ENCODE measurements around the gene IRF3. TPM values are rescaled to one million over a fixed set of nuclear protein-coding genes. Genes with fewer than 3 reads are reported as not detected.

Gene IRF3
- polyA plus RNA-seq, 1 donor (not counting 4 experiments of a cell fraction or from before 2014, with no cell fraction given): 50.4 TPM

GRCh38 chr19:49666120-49666444 lies 425 bp upstream of the IRF3 start:
- peaks cover 11% of the 10 kb centered on the region for H4K20me1 ChIP-seq (ENCODE audit: control insufficient read depth, extremely low read depth, insufficient read depth, low read length)
- DNase-seq (ENCODE audit: low read depth, low spot score): no peak
- H3K9me3 ChIP-seq (ENCODE audit: control insufficient read depth, low read depth, low read length): no peaks in the 10 kb centered on the region
- H3K27me3 ChIP-seq (ENCODE audit: control insufficient read depth, extremely low read depth, insufficient read depth, low read length): no peaks in the 10 kb centered on the region
- peaks cover 12% of the 10 kb centered on the region for H3K4me1 ChIP-seq (ENCODE audit: control insufficient read depth, extremely low read depth, insufficient read depth, low read length)
- H3K4me2 ChIP-seq (ENCODE audit: control insufficient read depth, extremely low read depth, insufficient read depth, low read depth, low read length): peak overlapping the region; percentile 96
- no peaks in the 10 kb centered on the region for H3K9me1 ChIP-seq (ENCODE audit: control insufficient read depth, extremely low read depth, insufficient read depth, low read length)
- peaks cover 8 to 22% of the 10 kb centered on the region in 2 experiments for H3K36me3 ChIP-seq (ENCODE audit: control insufficient read depth in 2 of 2, extremely low read depth in 1 of 2, insufficient read depth in 2 of 2, low read length in 2 of 2)
- H3K9ac ChIP-seq (ENCODE audit: control insufficient read depth, extremely low read depth, insufficient read depth, low read length): peak overlapping the region; percentile 93
- H2AFZ ChIP-seq (ENCODE audit: control insufficient read depth, low read length): peak overlapping the region; percentile 58
- FAIRE-seq: no peak
- H3K79me2 ChIP-seq (ENCODE audit: control insufficient read depth, insufficient read depth, low read length): peaks cover 32% of the 10 kb centered on the region
- dilution Hi-C loops (cut with MboI; ENCODE audit: extremely low pct_ligation_motif_present, low sequenced_read_pairs): no loop called here
- peak overlapping the region; percentile 90 for H3K27ac ChIP-seq (ENCODE audit: control insufficient read depth, insufficient read depth, low read length)
- no peak for TF ChIP-seq EZH2 (IDR thresholded peaks at IDR 0.05; ENCODE audit: low read length)
- no peak for TF ChIP-seq CTCF (optimal IDR thresholded peaks at IDR 0.05 in 1 of 3, IDR thresholded peaks at IDR 0.05 in 1 of 3, conservative IDR thresholded peaks at IDR 0.05 in 1 of 3; ENCODE audit: extremely low read depth in 1 of 3, insufficient read depth in 2 of 3, low read length in 3 of 3)
- peak overlapping the region; percentile 61 to 93 (median 85) for H3K4me3 ChIP-seq (ENCODE audit: control insufficient read depth in 2 of 3, extremely low read depth in 1 of 3, insufficient read depth in 2 of 3, low read depth in 1 of 3, low read length in 3 of 3)

- Histone ChIP-seq H3K27me3 (ENCODE audit: control insufficient read depth, extremely low read depth, insufficient read depth, low read length) (no peaks in the 10 kb centered on the region), H3K4me2 (ENCODE audit: control insufficient read depth, extremely low read depth, insufficient read depth, low read depth, low read length) (peak overlapping the region; percentile 96), H3K36me3 (ENCODE audit: control insufficient read depth in 2 of 2, extremely low read depth in 1 of 2, insufficient read depth in 2 of 2, low read length in 2 of 2) (peaks cover 12 to 27% of the 10 kb centered on the region in 2 experiments), H2AFZ (ENCODE audit: control insufficient read depth, low read length) (peak overlapping the region; percentile 82), H3K4me3 (ENCODE audit: control insufficient read depth in 2 of 3, extremely low read depth in 1 of 3, insufficient read depth in 2 of 3, low read depth in 1 of 3, low read length in 3 of 3) (peak overlapping the region; percentile 61 to 93 (median 85)), H3K9me3 (ENCODE audit: control insufficient read depth, low read depth, low read length) (no peaks in the 10 kb centered on the region), H3K4me1 (ENCODE audit: control insufficient read depth, extremely low read depth, insufficient read depth, low read length) (peaks cover 12% of the 10 kb centered on the region), H4K20me1 (ENCODE audit: control insufficient read depth, extremely low read depth, insufficient read depth, low read length) (peaks cover 11% of the 10 kb centered on the region), H3K27ac (ENCODE audit: control insufficient read depth, insufficient read depth, low read length) (peak overlapping the region; percentile 90), H3K9ac (ENCODE audit: control insufficient read depth, extremely low read depth, insufficient read depth, low read length) (peak overlapping the region; percentile 93), H3K79me2 (ENCODE audit: control insufficient read depth, insufficient read depth, low read length) (peaks cover 32% of the 10 kb centered on the region), H3K9me1 (ENCODE audit: control insufficient read depth, extremely low read depth, insufficient read depth, low read length) (no peaks in the 10 kb centered on the region)
- TF ChIP-seq CTCF (optimal IDR thresholded peaks at IDR 0.05 in 1 of 3, IDR thresholded peaks at IDR 0.05 in 1 of 3, conservative IDR thresholded peaks at IDR 0.05 in 1 of 3; ENCODE audit: extremely low read depth in 1 of 3, insufficient read depth in 2 of 3, low read length in 3 of 3) (no peak), EZH2 (IDR thresholded peaks at IDR 0.05; ENCODE audit: low read length) (no peak)
- DNase-seq (ENCODE audit: low read depth, low spot score) (no peak), FAIRE-seq (no peak)
- dilution Hi-C loops (cut with MboI; ENCODE audit: extremely low pct_ligation_motif_present, low sequenced_read_pairs): no loop called here
Observed at GRCh38 chr19:49665036-49665350, 664 bp downstream of the IRF3 start.

Data from keratinocyte (primary cell).